SH-SY5Y (cell line): ENCODE results near the gene SRGAP2B.
"Not testable (repeated sequence)": the region's sequence is repeated elsewhere in the genome, so short reads cannot be mapped to it uniquely, and the experiment has no call there.

Experiments used
- GATA2 ChIP-seq: IDR thresholded peaks from 2 replicates; pipeline ENCODE4 v1.6.1; 2011; ENCODE audit warnings: mild to moderate bottlenecking, low read depth, low read length
- GATA3 ChIP-seq: IDR thresholded peaks from 2 replicates; pipeline ENCODE4 v1.6.1; 2011; ENCODE audit warnings: low read depth, mild to moderate bottlenecking, low read length, moderate library complexity

DNA sequence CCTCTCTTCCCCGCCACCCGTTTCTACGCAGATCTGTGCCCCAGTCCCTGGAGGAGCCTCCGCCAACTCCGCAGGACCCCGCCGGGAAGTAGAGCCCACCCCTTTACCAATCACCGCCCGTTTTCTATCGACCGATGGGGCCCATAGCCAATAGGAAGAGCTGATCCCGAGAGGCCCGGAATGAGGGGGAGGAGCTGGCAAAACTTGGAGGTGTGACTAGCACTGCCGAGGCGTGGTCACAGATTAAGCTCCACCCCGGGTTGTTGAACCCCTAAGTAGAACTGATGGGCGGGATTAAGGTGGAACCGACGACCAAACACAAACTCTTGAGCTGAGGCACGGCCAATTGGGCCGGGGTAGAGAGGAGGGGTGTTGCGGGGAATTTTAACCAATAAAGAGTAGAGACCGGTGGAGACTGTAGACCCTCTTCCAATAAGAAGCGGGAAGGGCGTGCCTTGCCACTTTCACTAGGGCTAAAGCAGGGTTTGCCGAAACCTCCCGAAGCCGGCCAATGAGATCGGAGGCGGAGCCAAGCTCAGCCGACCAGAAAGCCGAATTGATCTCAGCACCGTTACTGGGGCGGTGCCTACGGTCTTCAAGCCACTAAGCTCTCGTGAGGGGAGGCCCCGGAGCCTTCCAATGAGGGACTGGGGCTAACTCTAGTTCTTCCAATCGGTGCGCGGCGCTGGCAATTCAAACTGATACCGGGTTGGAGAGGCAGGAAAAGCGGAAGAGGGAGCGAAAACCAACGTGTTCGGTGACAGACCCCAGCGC lies at the start of gene SRGAP2B, which contains the start of gene FAM72D:
- TF ChIP-seq GATA2, GATA3: not testable (repeated sequence)
